NCI-H1105 treated with DMSO at 0.1 percent for 48 hours (cell line): Measurements from ENCODE around the gene TEKT5.
A peak's percentile ranks its signal among the peaks of the same experiment; 100 is the strongest.
"Not testable (repeated sequence)": the region's sequence is repeated elsewhere in the genome, so short reads cannot be mapped to it uniquely, and the experiment has no call there.

ENCODE experiments used
- DNase-seq: peaks from one replicate; lab custom pipeline; 2025; lab: John Stamatoyannopoulos, UW

Gene TEKT5

DNA sequence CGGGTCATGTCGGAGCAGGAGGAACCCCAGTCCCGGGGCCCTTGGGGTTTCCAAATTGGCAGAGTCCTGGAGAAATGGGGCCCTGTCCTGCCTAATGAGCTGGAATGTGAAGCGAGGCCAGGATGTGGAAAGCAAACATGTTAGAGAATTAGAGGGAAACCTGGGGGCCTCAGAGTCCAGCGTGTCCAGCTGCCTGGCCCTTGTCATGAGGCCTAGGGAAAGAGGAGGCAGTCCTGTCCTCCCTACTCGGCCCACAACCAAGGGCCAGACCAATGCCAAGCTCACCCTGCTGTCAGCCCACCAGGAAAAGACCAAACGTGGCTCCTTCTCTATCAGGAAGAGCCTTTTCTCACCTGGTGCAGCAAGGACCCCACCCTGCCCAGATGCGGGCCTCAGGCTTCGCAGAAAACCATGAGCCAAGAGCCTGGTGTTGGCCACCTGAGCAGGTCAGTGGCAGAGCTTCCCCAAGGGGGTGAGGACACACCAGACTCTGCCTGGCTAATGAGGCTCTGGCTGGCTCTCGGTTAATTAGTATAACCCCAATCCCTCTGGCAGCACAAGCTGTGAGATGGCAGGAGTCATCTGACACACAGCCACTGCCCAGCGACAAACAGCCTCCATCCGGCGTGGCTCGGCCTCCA lies 10.1 kb downstream of the TEKT5 start:
- DNase-seq, result no peak

GRCh38 chr16:10683170-10683569 lies 11.6 kb downstream of the TEKT5 start:
- DNase-seq, result no peak

GRCh38 chr16:10682604-10683003 lies 12.1 kb downstream of the TEKT5 start:
- DNase-seq, result no peak

- DNase-seq, result no peak
Observed at GRCh38 chr16:10681310-10682308, 13.1 kb downstream of the TEKT5 start.

DNA sequence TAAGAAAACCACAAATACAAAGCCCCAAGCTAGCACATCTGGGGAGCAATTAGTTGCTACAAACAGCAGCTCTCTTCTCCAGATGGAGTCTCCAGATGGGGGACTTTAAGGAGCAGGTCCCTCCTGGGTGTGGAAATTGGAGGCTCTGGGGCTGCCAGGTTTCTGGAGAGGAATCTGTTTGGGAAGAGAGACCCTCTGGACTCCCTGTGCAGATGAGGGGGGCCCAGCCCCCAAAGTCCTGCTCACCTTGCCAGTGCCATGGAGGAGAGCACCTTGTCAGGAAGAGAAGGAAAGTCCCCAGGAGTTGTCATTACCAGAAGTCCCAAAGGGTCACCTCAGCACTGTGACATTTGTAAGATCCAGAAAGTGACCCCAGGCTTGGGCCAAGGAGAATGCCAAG lies 14.8 kb downstream of the TEKT5 start:
- DNase-seq, result no peak

DNA sequence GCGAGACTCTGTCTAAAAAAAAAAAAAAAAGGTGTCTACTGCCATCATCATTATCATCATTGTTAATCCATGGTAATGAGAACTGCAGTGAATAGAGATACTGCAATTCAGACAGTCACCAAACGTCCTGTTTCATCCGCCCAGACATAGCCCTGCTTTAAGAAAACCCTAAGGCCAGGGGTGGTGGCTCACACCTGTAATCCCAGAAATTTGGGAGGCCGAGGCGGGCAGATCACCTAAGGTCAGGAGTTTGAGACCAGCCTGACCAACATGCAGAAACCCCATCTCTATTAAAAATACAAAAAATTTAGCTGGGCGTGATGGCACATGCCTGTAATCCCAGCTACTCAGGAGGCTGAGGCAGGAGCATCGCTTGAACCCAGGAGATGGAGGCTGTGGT lies 15.3 kb downstream of the TEKT5 start:
- not testable (repeated sequence) for DNase-seq

- DNase-seq, result peak; percentile 1
Observed at GRCh38 chr16:10678655-10679054, 16.1 kb downstream of the TEKT5 start.

GRCh38 chr16:10676284-10676683 lies 18.4 kb downstream of the TEKT5 start:
- DNase-seq, result no peak

DNA sequence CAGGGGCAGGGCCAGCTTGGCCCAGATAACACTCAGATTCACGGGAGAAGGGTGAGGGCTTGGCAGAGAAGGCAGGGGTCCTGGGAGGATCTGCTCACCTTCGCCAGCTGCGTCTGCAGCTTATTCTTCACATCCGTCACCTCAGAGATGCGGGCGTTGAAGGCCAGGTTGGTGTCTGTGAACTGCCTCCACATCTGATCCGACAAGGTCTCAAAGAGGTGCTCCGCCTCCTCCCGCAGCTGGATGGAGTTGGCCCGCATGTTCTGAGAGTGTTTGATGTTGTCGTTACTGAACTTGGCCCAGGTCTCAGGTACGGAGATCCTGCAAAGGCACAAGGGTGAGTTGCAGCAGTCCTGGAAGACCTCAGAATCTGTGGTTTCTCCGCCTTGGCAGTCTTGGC lies 18.9 kb downstream of the TEKT5 start:
- no peak for DNase-seq

DNA sequence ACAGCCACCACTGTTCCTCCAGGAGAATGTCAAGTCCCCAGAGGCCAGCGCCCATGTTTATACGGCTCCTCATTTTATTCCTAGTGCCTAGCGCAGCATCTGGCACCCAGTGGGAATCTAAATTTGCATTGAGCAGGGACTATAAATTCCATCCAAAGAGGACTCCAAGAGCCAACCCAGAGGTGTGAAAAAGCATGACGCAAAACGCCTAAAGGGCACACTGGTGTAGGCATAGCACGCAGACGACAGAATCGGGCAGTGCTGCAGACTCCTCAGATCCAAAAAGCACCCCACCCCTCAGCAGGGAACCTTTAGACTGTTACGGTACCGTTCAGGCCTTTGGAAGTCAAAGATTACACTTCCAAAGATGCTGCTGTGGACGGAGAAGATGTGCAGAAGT lies 19.5 kb downstream of the TEKT5 start:
- no peak for DNase-seq

- no peak for DNase-seq
Observed at GRCh38 chr16:10671729-10672128, 23.0 kb downstream of the TEKT5 start.

DNA sequence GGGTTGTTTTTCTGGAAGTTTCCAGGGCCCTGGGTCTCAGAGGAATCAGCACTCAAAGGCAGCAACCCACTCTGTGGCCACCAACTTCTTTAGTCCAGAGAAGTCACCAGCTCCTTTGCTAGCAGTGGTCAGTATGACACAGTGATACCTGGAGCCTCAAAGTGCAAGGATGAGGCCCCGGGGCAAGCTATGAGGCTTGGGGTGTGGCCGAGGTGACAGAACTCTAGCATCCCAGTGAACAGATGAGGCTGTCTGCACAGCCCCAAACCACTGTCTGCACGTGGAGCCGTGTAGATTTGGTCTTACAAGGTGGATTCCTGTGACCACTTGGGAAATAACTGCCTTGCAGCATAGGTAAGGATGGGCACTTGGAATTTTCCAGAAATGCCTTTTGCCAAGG lies 24.9 kb downstream of the TEKT5 start:
- no peak for DNase-seq

- DNase-seq, result no peak
Observed at GRCh38 chr16:10668322-10669045, 26.2 kb downstream of the TEKT5 start.

DNA sequence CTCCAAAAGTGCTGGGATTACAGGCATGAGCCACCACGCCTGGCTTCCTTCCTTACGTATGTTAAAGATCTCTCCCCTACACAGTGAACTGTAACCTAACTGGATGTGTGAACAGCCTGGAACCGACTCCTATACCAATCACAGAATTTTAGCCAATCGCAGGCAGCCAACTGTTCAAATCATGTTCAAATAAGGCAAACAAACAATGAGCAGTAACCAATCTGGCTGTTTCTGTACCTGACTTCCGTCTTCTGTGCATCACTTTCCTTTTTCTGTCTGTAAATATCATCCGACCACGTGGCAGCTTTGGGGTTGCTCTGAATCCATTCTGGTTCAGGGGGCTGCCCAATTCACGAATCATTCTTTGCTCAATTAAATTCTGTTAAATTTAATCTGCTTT lies 27.5 kb downstream of the TEKT5 start:
- DNase-seq, result no peak

DNA sequence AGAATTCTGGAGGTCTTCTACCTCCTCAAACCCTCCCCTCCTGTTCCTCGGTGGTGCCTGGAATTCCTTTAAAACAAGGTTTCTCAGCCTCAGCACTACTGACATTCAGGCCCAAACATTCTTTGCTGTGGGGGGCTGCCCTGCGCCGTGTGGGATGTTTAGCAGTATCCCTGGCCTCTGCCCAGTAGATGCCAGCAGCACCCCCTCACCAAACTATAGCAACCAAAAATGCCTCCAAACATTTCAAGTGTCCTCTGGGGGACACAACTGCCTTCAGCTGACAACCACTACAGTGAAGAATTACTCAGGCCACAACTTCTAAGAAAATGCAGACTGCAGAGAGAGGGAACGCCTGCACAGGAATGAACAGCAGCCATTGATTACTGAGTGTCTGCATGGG lies 28.4 kb downstream of the TEKT5 start:
- DNase-seq, result no peak

DNA sequence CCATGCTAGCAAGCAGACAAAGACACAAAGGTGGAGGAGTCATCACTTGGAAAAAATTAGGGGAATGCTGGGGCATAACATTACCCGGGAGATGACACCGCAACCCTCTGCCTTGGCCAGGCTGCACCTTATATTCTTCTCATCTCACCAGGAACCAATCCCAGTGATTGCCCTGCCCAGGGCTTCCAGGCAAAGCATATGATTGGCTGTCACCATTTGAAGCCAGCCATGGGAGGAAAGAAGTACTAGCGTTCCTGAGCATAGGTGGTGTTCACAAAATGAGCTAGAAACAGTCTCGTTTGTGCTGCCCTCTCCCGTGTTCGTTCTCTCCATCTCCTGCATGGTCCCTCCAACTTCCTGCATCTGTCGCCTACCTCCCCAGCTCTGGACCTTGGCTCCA lies 29.6 kb downstream of the TEKT5 start:
- no peak for DNase-seq

DNA sequence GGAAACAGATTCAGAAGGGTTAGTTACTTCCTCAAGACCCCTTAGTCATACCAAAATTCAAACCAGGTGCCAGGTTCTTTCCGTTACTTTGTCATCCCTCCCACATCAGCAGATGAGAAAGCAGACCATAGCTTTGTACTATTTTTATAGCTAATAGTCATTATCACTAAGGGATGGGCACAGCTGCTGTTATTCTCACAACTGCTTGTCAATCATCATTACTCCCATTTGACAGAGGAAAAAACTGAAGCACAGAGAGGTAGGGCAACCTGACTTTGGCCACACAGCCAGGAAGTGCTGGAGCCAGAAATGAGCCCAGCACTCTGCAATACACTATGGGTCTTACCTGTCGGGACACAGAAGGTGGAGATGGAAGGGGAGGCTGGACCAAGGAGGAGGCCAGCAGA lies 30.0 kb downstream of the TEKT5 start:
- no peak for DNase-seq

DNA sequence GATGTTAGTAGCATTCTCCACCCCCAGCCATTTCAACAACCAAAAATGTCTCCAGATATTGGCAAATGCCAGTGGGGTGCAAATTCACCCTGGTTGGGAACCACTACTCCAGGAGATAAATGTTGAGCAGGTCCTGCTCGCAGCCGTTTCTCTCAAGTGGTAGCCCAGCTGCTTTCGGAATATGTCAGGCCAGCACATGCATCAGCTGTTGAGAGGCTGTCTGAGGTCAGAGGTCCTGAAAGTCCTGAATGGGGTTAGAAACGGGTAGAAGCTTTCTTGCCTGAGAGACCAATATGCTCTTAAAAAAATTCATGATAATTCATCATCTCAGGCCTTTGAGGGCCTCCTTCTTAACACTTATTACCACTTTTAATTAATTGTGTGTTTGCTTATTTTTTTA lies 31.0 kb downstream of the TEKT5 start:
- no peak for DNase-seq

GRCh38 chr16:10663146-10663545 lies 31.6 kb downstream of the TEKT5 start:
- DNase-seq, result no peak

- no peak for DNase-seq
Observed at GRCh38 chr16:10662212-10662611, 32.5 kb downstream of the TEKT5 start.

GRCh38 chr16:10661737-10662136 lies 33.0 kb downstream of the TEKT5 start:
- DNase-seq, result no peak

DNA sequence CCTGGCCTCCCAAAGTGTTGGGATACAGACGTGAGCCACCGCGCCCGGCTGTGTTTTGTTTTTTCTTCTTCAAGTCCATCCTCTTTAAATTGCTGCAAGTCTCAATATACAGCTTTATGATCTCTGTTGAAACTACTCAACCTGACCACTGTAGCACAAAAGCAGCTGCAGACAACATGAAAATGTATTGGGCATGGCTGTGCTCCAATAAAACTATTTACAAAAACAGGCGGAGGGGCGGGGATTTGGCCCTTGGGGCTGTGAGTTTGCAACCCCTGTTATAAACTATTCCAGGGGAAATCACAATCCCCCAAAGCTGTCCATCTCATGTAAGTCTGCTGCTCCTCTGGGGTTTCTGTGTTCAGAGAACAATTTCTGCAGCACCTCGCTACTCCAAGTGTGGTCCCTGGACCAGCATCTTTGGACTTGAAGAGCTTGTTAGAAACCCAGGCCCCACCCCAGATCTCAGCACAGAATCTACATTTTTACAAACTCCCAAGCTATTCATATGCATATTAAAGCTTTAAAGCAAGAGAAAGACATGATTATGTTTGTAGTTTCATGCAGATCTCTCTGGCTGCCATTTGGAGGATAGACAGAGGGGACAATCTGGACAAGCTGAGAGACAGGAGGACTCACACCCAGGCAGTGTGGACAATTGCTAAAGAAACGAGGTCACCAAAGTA lies 33.6 kb downstream of the TEKT5 start:
- DNase-seq, result no peak
